ENCODE data around the gene SELENOT.

DNA sequence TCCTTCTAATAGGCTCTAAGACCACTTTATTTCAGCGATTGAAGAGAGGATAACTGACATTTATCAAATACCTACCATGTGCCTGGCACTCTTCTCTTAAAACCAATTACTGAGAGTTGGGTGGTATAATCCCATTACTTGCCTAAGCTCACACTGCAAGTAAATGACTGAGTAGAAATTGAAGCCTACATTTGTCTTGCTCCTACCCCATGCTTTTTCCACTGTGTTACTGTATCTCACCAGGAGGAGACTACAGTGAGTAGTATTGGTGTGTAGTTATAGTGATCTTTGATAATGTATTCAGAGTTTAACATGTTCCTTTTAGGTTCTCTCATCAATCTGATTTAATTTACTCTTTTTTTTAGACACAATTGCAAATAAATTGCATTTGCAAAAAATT lies 35.8 kb upstream of the SELENOT start:
- TF ChIP-seq SUZ12 (IDR thresholded peaks at IDR 0.05; ENCODE audit: extremely low read depth, insufficient read depth, insufficient read length) = no peak
- TF ChIP-seq YY1 (IDR thresholded peaks at IDR 0.05; ENCODE audit: insufficient read depth, insufficient read length) = no peak
- TF ChIP-seq ZNF274 (IDR thresholded peaks at IDR 0.05; ENCODE audit: low read depth, low read length) = no peak
